H9 (cell line): ENCODE measurements around the gene COL4A6. TPM values are rescaled to one million over a fixed set of nuclear protein-coding genes. Genes with fewer than 3 reads are reported as not detected.

Experiments used
- DNase-seq: peaks from one replicate; pipeline ENCODE4 v3.0.0-alpha.2; 2017
- H2AFZ ChIP-seq: one replicate; pipeline ENCODE4 v1.6.1; 2013; ENCODE audit warnings: mild to moderate bottlenecking, low read length, control low read depth, moderate library complexity
- H2AK5ac ChIP-seq: 2 replicates; pipeline ENCODE4 v1.6.1; 2013; ENCODE audit warnings: low read length, control low read depth, mixed read lengths; ENCODE audit not compliant: insufficient read length
- H2BK120ac ChIP-seq: one replicate; pipeline ENCODE4 v1.6.1; 2013; ENCODE audit warnings: low read depth, mild to moderate bottlenecking, low read length, control low read depth, inconsistent platforms; ENCODE audit not compliant: poor library complexity, severe bottlenecking
- H2BK12ac ChIP-seq: 2 replicates; pipeline ENCODE4 v1.6.1; 2013; ENCODE audit warnings: low read length, control low read depth, mixed read lengths, low read depth; ENCODE audit not compliant: insufficient read length
- H2BK15ac ChIP-seq: 2 replicates; pipeline ENCODE4 v1.6.1; 2013; ENCODE audit warnings: low read depth, low read length, control low read depth
- H2BK20ac ChIP-seq: one replicate; pipeline ENCODE4 v1.6.1; 2013; ENCODE audit warnings: low read depth, mild to moderate bottlenecking, low read length, control low read depth, inconsistent platforms; ENCODE audit not compliant: poor library complexity, severe bottlenecking
- H2BK5ac ChIP-seq: 2 replicates; pipeline ENCODE4 v1.6.1; 2013; ENCODE audit warnings: low read length, control low read depth, mixed read lengths; ENCODE audit not compliant: insufficient read length
- H3K14ac ChIP-seq: 2 replicates; pipeline ENCODE4 v1.6.1; 2013; ENCODE audit warnings: low read length, control low read depth; ENCODE audit not compliant: insufficient read depth
- H3K18ac ChIP-seq: 2 replicates; pipeline ENCODE4 v1.6.1; 2013; ENCODE audit warnings: low read depth, mild to moderate bottlenecking, mixed read lengths, low read length, control low read depth; ENCODE audit not compliant: insufficient read length
- H3K23ac ChIP-seq: 2 replicates; pipeline ENCODE4 v1.6.1; 2013; ENCODE audit warnings: low read length, control low read depth, mixed read lengths, low read depth; ENCODE audit not compliant: insufficient read length
- H3K23me2 ChIP-seq: 2 replicates; pipeline ENCODE4 v1.6.1; 2013; ENCODE audit warnings: low read depth, mild to moderate bottlenecking, mixed read lengths, low read length, control low read depth; ENCODE audit not compliant: insufficient read length, poor library complexity, severe bottlenecking
- H3K27ac ChIP-seq: 2 replicates; pipeline ENCODE4 v1.5.1; 2013; ENCODE audit warnings: low read length, control low read depth, mixed read lengths, low read depth; ENCODE audit not compliant: insufficient read length
- H3K27me3 ChIP-seq: 2 replicates; pipeline ENCODE4 v1.6.1; 2013; ENCODE audit warnings: low read length, control low read depth, inconsistent platforms; ENCODE audit not compliant: insufficient read depth
- H3K4ac ChIP-seq: 2 replicates; pipeline ENCODE4 v1.6.1; 2013; ENCODE audit warnings: low read depth, mild to moderate bottlenecking, control low read depth, inconsistent platforms, low read length, moderate library complexity
- H3K4me1 ChIP-seq: 2 replicates; pipeline ENCODE4 v1.6.1; 2013; ENCODE audit warnings: low read length, control low read depth, inconsistent platforms; ENCODE audit not compliant: insufficient read depth
- H3K4me2 ChIP-seq: 2 replicates; pipeline ENCODE4 v1.6.1; 2013; ENCODE audit warnings: low read length, control low read depth, mixed read lengths; ENCODE audit not compliant: insufficient read length, insufficient read depth
- H3K56ac ChIP-seq: 2 replicates; pipeline ENCODE4 v1.6.1; 2013; ENCODE audit warnings: low read depth, mild to moderate bottlenecking, mixed read lengths, low read length, control low read depth; ENCODE audit not compliant: insufficient read length
- H3K79me1 ChIP-seq: 2 replicates; pipeline ENCODE4 v1.6.1; 2013; ENCODE audit warnings: low read depth, mild to moderate bottlenecking, moderate library complexity, low read length, control low read depth, inconsistent platforms; ENCODE audit not compliant: insufficient read depth, poor library complexity, severe bottlenecking
- H3K79me2 ChIP-seq: 2 replicates; pipeline ENCODE4 v1.6.1; 2013; ENCODE audit warnings: low read length, control low read depth, inconsistent platforms; ENCODE audit not compliant: insufficient read depth
- H3K9ac ChIP-seq: 2 replicates; pipeline ENCODE4 v1.6.1; 2013; ENCODE audit warnings: low read length, control low read depth, mixed read lengths; ENCODE audit not compliant: insufficient read length; ENCODE audit errors: extremely low read depth
- H3K9me3 ChIP-seq: one replicate; pipeline ENCODE4 v1.6.1; 2013; ENCODE audit warnings: low read depth, low read length, inconsistent platforms; ENCODE audit not compliant: control insufficient read depth
- H3T11ph ChIP-seq: one replicate; pipeline ENCODE4 v1.6.1; 2013; ENCODE audit warnings: mild to moderate bottlenecking, low read length, control low read depth, inconsistent platforms
- H4K20me1 ChIP-seq: one replicate; pipeline ENCODE4 v1.6.1; 2013; ENCODE audit not compliant: control insufficient read depth, insufficient read length, insufficient read depth
- H4K5ac ChIP-seq: 2 replicates; pipeline ENCODE4 v1.6.1; 2013; ENCODE audit warnings: low read depth, mild to moderate bottlenecking, mixed read lengths, low read length, control low read depth; ENCODE audit not compliant: insufficient read length
- H4K8ac ChIP-seq: replicated peaks from 2 replicates; pipeline ENCODE4 v1.6.1; 2013; ENCODE audit warnings: low read length, control low read depth, mixed read lengths, low read depth; ENCODE audit not compliant: insufficient read length
- H4K91ac ChIP-seq: 2 replicates; pipeline ENCODE4 v1.6.1; 2013; ENCODE audit warnings: low read depth, mild to moderate bottlenecking, moderate library complexity, mixed read lengths, low read length, control low read depth; ENCODE audit not compliant: insufficient read length
- H3K27ac Mint-ChIP-seq, 3 experiments: 2 replicates in 2 of 3; 3 replicates in 1 of 3; pipeline ENCODE4 v1.8.0; 2020 to 2021; ENCODE audit warnings: mixed read lengths in 3 of 3, mild to moderate bottlenecking in 1 of 3, moderate library complexity in 1 of 3
- H3K27me3 Mint-ChIP-seq: 2 replicates; pipeline ENCODE4 v1.8.0; 2021; ENCODE audit warnings: low read depth, mild to moderate bottlenecking, moderate library complexity, mixed read lengths
- H3K36me3 Mint-ChIP-seq, 3 experiments: 2 replicates in 2 of 3; 3 replicates in 1 of 3; pipeline ENCODE4 v1.8.0; 2020 to 2021; ENCODE audit warnings: low read depth in 3 of 3, mixed read lengths in 3 of 3; ENCODE audit not compliant: insufficient read depth in 1 of 3
- H3K4me1 Mint-ChIP-seq, 2 experiments: 2 replicates each; pipeline ENCODE4 v1.8.0; 2020; ENCODE audit warnings: mixed read lengths in 2 of 2
- H3K4me3 Mint-ChIP-seq, 2 experiments: 2 replicates in 1 of 2; 3 replicates in 1 of 2; pipeline ENCODE4 v1.8.0; 2020 to 2021; ENCODE audit warnings: mild to moderate bottlenecking in 2 of 2, mixed read lengths in 2 of 2, moderate library complexity in 1 of 2
- H3K9me3 Mint-ChIP-seq, 2 experiments: 2 replicates in 1 of 2; 3 replicates in 1 of 2; pipeline ENCODE4 v1.8.0; 2020; ENCODE audit warnings: mild to moderate bottlenecking in 2 of 2, mixed read lengths in 2 of 2, moderate library complexity in 1 of 2
- WGBS: extraction: QIAGEN DNeasy Blood & Tissue Kit; methylation state at CpG from one replicate; pipeline ENCODE4 v1.1.7; 2013; ENCODE audit warnings: missing lambda C conversion rate, low lambda C conversion rate, mixed read lengths; ENCODE audit not compliant: insufficient read length; ENCODE audit errors: extremely low coverage; 5-methylcytosine and 5-hydroxymethylcytosine counted together
- total RNA-seq: library from RNA; stranded (reverse); gene quantifications from 2 replicates; pipeline ENCODE4 v1.2.1, GENCODE V29; 2021
- TF ChIP-seq, protein P1 (sequence below): fragments of 200-600 bp; sonication (generic); conservative IDR thresholded peaks from 3 replicates; pipeline ENCODE4 v1.8.0; 2021; ENCODE audit warnings: antibody characterized with exemption, mild to moderate bottlenecking

The COL4A6 gene
- total RNA-seq, 1 experiment from 2014 or later: 16.7 TPM

GRCh38 chrX:108173874-108174273 lies 264.3 kb downstream of the COL4A6 start:
- H4K8ac ChIP-seq: no peak overlapping the region
- H2BK20ac ChIP-seq: no peak overlapping the region
- H3T11ph ChIP-seq: no peak overlapping the region
- no peak overlapping the region for H3K27ac ChIP-seq
- no peak overlapping the region for H2AFZ ChIP-seq
- H3K4me1 ChIP-seq: peaks cover 2% of the 10 kb centered on the region; the same call in 1 of the 2 replicates
- no peak overlapping the region for H2BK5ac ChIP-seq
- TF ChIP-seq, protein P1, sequence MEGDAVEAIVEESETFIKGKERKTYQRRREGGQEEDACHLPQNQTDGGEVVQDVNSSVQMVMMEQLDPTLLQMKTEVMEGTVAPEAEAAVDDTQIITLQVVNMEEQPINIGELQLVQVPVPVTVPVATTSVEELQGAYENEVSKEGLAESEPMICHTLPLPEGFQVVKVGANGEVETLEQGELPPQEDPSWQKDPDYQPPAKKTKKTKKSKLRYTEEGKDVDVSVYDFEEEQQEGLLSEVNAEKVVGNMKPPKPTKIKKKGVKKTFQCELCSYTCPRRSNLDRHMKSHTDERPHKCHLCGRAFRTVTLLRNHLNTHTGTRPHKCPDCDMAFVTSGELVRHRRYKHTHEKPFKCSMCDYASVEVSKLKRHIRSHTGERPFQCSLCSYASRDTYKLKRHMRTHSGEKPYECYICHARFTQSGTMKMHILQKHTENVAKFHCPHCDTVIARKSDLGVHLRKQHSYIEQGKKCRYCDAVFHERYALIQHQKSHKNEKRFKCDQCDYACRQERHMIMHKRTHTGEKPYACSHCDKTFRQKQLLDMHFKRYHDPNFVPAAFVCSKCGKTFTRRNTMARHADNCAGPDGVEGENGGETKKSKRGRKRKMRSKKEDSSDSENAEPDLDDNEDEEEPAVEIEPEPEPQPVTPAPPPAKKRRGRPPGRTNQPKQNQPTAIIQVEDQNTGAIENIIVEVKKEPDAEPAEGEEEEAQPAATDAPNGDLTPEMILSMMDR: no peak
- no peak overlapping the region for H3K56ac ChIP-seq
- Mint-ChIP-seq H3K4me3 (no peak overlapping the region), H3K9me3 (no peaks in the 10 kb centered on the region), H3K36me3 (peaks cover 18 to 27% (median 25%) of the 10 kb centered on the region in 3 experiments), H3K4me1 (peaks cover 39 to 47% of the 10 kb centered on the region in 2 experiments), H3K27ac (no peak overlapping the region; a peak in 1 of 7 replicates), H3K27me3 (peaks cover 3% of the 10 kb centered on the region)
- H3K4me2 ChIP-seq: no peak overlapping the region
- H4K20me1 ChIP-seq: no peaks in the 10 kb centered on the region
- H4K91ac ChIP-seq: no peak overlapping the region
- no peak overlapping the region for H3K4ac ChIP-seq
- no CpG with 5 or more reads among the region's 3 CpGs for WGBS
- no peak overlapping the region for H3K9ac ChIP-seq
- H2BK12ac ChIP-seq: no peak overlapping the region
- no peaks in the 10 kb centered on the region for H3K27me3 ChIP-seq
- no peak overlapping the region for H2BK120ac ChIP-seq
- no peaks in the 10 kb centered on the region for H3K9me3 ChIP-seq
- H3K23ac ChIP-seq: no peak overlapping the region
- no peaks in the 10 kb centered on the region for H3K23me2 ChIP-seq
- no peak overlapping the region for H4K5ac ChIP-seq
- no peak overlapping the region for H3K18ac ChIP-seq
- H3K79me2 ChIP-seq: no peaks in the 10 kb centered on the region
- DNase-seq: no peak
- no peak overlapping the region for H2BK15ac ChIP-seq
- no peak overlapping the region for H3K14ac ChIP-seq
- no peak overlapping the region for H2AK5ac ChIP-seq
- no peaks in the 10 kb centered on the region for H3K79me1 ChIP-seq
